Caco-2 (cell line): Measurements from ENCODE around the gene ESRP2. TPM values are rescaled to one million over a fixed set of nuclear protein-coding genes. Genes with fewer than 3 reads are reported as not detected.

Source experiments
- BruUV-seq: library from RNA; stranded (reverse); fragments of 400-500 nt; replicated peaks from 2 replicates; lab custom pipeline; 2021; lab: Mats Ljungman, UMichigan
- CTCF ChIA-PET: fragments of 300-600 bp; sonication (Branson Sonifier 250); formaldehyde crosslinking; loops from one replicate; lab custom pipeline; 2022; ENCODE audit warnings: antibody characterized with exemption; lab: Charles Lee
- POLR2A ChIA-PET: fragments of 300-600 bp; sonication (Branson Sonifier 250); formaldehyde crosslinking; loops from one replicate; lab custom pipeline; 2022; ENCODE audit warnings: antibody characterized with exemption; lab: Charles Lee
- DNase-seq, 2 experiments: peaks; one replicate each; pipeline versions ENCODE4 v3.0.0 to v3.0.0-alpha.2; 2020 to 2022
- H3K27me3 ChIP-seq: replicated peaks from 2 replicates; pipeline ENCODE4 v1.6.0; 2011; ENCODE audit warnings: low read length; ENCODE audit not compliant: control insufficient read depth, insufficient read depth
- H3K36me3 ChIP-seq: 2 replicates; pipeline ENCODE4 v1.5.1; 2011; ENCODE audit warnings: low read length; ENCODE audit not compliant: control insufficient read depth, insufficient read depth
- H3K4me1 ChIP-seq: fragments of 250-450 bp; sonication (Bioruptor Pico); 2 replicates; pipeline ENCODE4 v1.5.1; 2020; ENCODE audit warnings: mild to moderate bottlenecking
- H3K4me3 ChIP-seq: 2 replicates; pipeline ENCODE4 v1.5.1; 2011; ENCODE audit warnings: low read depth, mild to moderate bottlenecking, control low read depth, low read length
- H3K9me3 ChIP-seq: fragments of 250-450 bp; sonication (Bioruptor Pico); 2 replicates; pipeline ENCODE4 v1.5.1; 2020; ENCODE audit warnings: mild to moderate bottlenecking, moderate library complexity
- H3K27ac Mint-ChIP-seq: one replicate; pipeline ENCODE4 v1.8.0; 2022; ENCODE audit warnings: mixed read lengths; ENCODE audit not compliant: unreplicated experiment
- H3K27me3 Mint-ChIP-seq: one replicate; pipeline ENCODE4 v1.8.0; 2022; ENCODE audit warnings: mixed read lengths; ENCODE audit not compliant: insufficient read depth, unreplicated experiment
- H3K36me3 Mint-ChIP-seq: one replicate; pipeline ENCODE4 v1.8.0; 2022; ENCODE audit warnings: mild to moderate bottlenecking, mixed read lengths; ENCODE audit not compliant: insufficient read depth, unreplicated experiment
- H3K4me1 Mint-ChIP-seq: one replicate; pipeline ENCODE4 v1.8.0; 2022; ENCODE audit warnings: low read depth, mixed read lengths; ENCODE audit not compliant: unreplicated experiment
- H3K4me3 Mint-ChIP-seq: one replicate; pipeline ENCODE4 v1.8.0; 2022; ENCODE audit warnings: mild to moderate bottlenecking, moderate library complexity, mixed read lengths; ENCODE audit not compliant: unreplicated experiment
- H3K9me3 Mint-ChIP-seq: one replicate; pipeline ENCODE4 v1.8.0; 2022; ENCODE audit warnings: mixed read lengths; ENCODE audit not compliant: unreplicated experiment
- CTCF ChIP-seq, 2 experiments: fragments of 200-600 bp in 1 of 2; IDR thresholded peaks; 1 replicate in 1 of 2; 2 replicates in 1 of 2; pipeline versions ENCODE4 v1.5.1 to v1.8.0; 2011 to 2022; ENCODE audit warnings: antibody characterized with exemption in 1 of 2, control low read depth in 1 of 2, inconsistent platforms in 1 of 2, low read depth in 1 of 2, low read length in 1 of 2, mild to moderate bottlenecking in 1 of 2, moderate library complexity in 1 of 2; ENCODE audit not compliant: insufficient read depth in 1 of 2, severe bottlenecking in 1 of 2, unreplicated experiment in 1 of 2
- intact Hi-C: fragments of 100-400 bp; cut with micrococcal nuclease; formaldehyde crosslinking; loops from one replicate; pipeline ENCODE4 v1.10.0; 2022; ENCODE audit not compliant: unreplicated experiment
- total RNA-seq: library from RNA; stranded (reverse); gene quantifications from 2 replicates; pipeline ENCODE4 v1.2.3, GENCODE V29; 2022

ESRP2 gene
- total RNA-seq, 1 experiment from 2014 or later, result 110 TPM

- ChIA-PET POLR2A (interaction anchor here (1.0 kb wide), 1 partner anchor 19 kb away, joined by 3 read pairs; the partner anchor contains the start of gene SLC7A6), CTCF (interaction anchor here (1.0 to 2.1 kb wide), 2 partner anchors 20 to 44 kb away, joined by 4 to 5 read pairs; partner anchors contain the start of gene SLC7A6)
- Mint-ChIP-seq H3K4me3 (no peak overlapping the region), H3K27me3 (no peaks in the 10 kb centered on the region), H3K9me3 (no peaks in the 10 kb centered on the region), H3K36me3 (peaks cover 98% of the 10 kb centered on the region), H3K27ac (peak overlapping the region; percentile 58), H3K4me1 (peaks cover 50% of the 10 kb centered on the region)
- peaks cover 3% of the 10 kb centered on the region; the same call in 1 of the 2 replicates for H3K36me3 ChIP-seq
- TF ChIP-seq CTCF (IDR thresholded peaks at IDR 0.05; ENCODE audit: insufficient read depth in 1 of 2, low read depth in 1 of 2, low read length in 1 of 2, severe bottlenecking in 1 of 2, unreplicated experiment in 1 of 2), result no peak
- H3K4me1 ChIP-seq, result peaks cover 27% of the 10 kb centered on the region
- no peaks in the 10 kb centered on the region for H3K27me3 ChIP-seq
- H3K4me3 ChIP-seq, result no peak overlapping the region
- no peaks in the 10 kb centered on the region for H3K9me3 ChIP-seq
- DNase-seq, result no peak
- intact Hi-C loops, result no loop called here
- BruUV-seq, result no TSS peak
Observed at GRCh38 chr16:68283801-68284598, 48.1 kb upstream of the ESRP2 start.

DNA sequence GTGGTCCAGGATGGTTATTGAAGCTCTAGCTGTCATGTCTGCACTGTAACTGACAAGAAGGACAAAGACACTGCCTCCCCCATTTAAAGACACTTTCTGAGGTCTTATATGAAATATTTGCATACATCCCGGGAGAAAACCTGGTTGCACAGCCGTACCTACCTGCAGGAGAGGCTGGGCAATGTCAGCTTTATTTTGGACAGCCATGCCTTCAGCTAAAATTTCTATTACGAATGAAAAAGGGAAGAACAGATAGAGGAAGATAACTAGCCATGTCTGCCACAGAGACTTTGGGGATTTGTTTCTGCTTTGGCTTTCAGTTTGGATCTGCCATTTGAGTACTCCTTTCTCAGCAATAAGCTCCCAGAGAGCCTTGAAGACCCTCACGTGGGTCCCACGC lies 47.4 kb upstream of the ESRP2 start:
- TF ChIP-seq CTCF (IDR thresholded peaks at IDR 0.05; ENCODE audit: insufficient read depth in 1 of 2, low read depth in 1 of 2, low read length in 1 of 2, severe bottlenecking in 1 of 2, unreplicated experiment in 1 of 2), result no peak
- Mint-ChIP-seq H3K4me3 (no peak overlapping the region), H3K4me1 (peaks cover 50% of the 10 kb centered on the region), H3K9me3 (no peaks in the 10 kb centered on the region), H3K27ac (peak overlapping the region; percentile 58), H3K36me3 (peaks cover 98% of the 10 kb centered on the region), H3K27me3 (no peaks in the 10 kb centered on the region)
- intact Hi-C loops, result no loop called here
- BruUV-seq, result no TSS peak
- Histone ChIP-seq H3K36me3 (peaks cover 3% of the 10 kb centered on the region; the same call in 1 of the 2 replicates), H3K4me3 (no peak overlapping the region), H3K9me3 (no peaks in the 10 kb centered on the region), H3K27me3 (no peaks in the 10 kb centered on the region), H3K4me1 (peaks cover 27% of the 10 kb centered on the region)
- no peak for DNase-seq
- ChIA-PET POLR2A (interaction anchor here (1.0 kb wide), 1 partner anchor 19 kb away, joined by 3 read pairs; the partner anchor contains the start of gene SLC7A6), CTCF (interaction anchor here (1.0 kb wide), 1 partner anchor 19 kb away, joined by 4 read pairs; the partner anchor contains the start of gene SLC7A6)

- H3K27me3 ChIP-seq, result no peaks in the 10 kb centered on the region
- TF ChIP-seq CTCF (IDR thresholded peaks at IDR 0.05; ENCODE audit: insufficient read depth in 1 of 2, low read depth in 1 of 2, low read length in 1 of 2, severe bottlenecking in 1 of 2, unreplicated experiment in 1 of 2), result no peak
- H3K4me1 Mint-ChIP-seq, result peaks cover 45% of the 10 kb centered on the region
- no peaks in the 10 kb centered on the region for H3K27me3 Mint-ChIP-seq
- no TSS peak for BruUV-seq
- POLR2A ChIA-PET, result interaction anchor here (0.5 to 2.6 kb wide), 4 partner anchors 15 to 851 kb away, joined by 3 to 15 read pairs (median 6); partner anchors contain the start of genes HSD11B2, PRMT7, SLC7A6 and SLC7A6OS
- H3K4me3 Mint-ChIP-seq, result peak overlapping the region; percentile 29
- peaks cover 3% of the 10 kb centered on the region; the same call in 1 of the 2 replicates for H3K36me3 ChIP-seq
- peaks cover 97% of the 10 kb centered on the region for H3K36me3 Mint-ChIP-seq
- H3K4me3 ChIP-seq, result no peak overlapping the region
- DNase-seq, result no peak
- H3K4me1 ChIP-seq, result peaks cover 34% of the 10 kb centered on the region
- no peaks in the 10 kb centered on the region for H3K9me3 ChIP-seq
- peak overlapping the region; percentile 58 for H3K27ac Mint-ChIP-seq
- CTCF ChIA-PET, result interaction anchor here (0.6 to 1.9 kb wide), 4 partner anchors 13 to 175 kb away, joined by 3 to 14 read pairs (median 5); partner anchors contain the start of gene SLC7A6
- no peaks in the 10 kb centered on the region for H3K9me3 Mint-ChIP-seq
- intact Hi-C loops, result no loop called here
Observed at GRCh38 chr16:68282064-68282452, 46.1 kb upstream of the ESRP2 start.
